Naive thymus-derived CD8-positive, alpha-beta T cell (primary cell): ENCODE data around the gene CCDC88C. TPM values are rescaled to one million over a fixed set of nuclear protein-coding genes. Genes with fewer than 3 reads are reported as not detected.
A peak's percentile ranks its signal among the peaks of the same experiment; 100 is the strongest.

ENCODE experiments used
- ATAC-seq, 2 donors: fragments of 150-1000 bp; cut with Tn5 transposase in 1 of 2; sonication (Bioruptor Pico), chemical (Tn5 transposase) in 1 of 2; 1 replicate in 1 of 2; 2 replicates in 1 of 2; pipeline ENCODE4 v1.10.0; 2021; ENCODE audit warnings: mild to moderate bottlenecking in 2 of 2, moderate library complexity in 2 of 2
- POLR2A ChIA-PET: fragments of 350-600 bp; sonication (Branson Sonifier 250); formaldehyde crosslinking; loops from one replicate; lab custom pipeline; 2021; ENCODE audit warnings: antibody characterized with exemption; lab: Charles Lee
- DNase-seq, 10 donors: peaks; one replicate each; pipeline versions ENCODE4 v3.0.0 to v3.0.0-alpha.2; 2020 to 2022
- H3K27ac Mint-ChIP-seq, 10 donors: one replicate each; pipeline ENCODE4 v1.8.0; 2020 to 2022; ENCODE audit warnings: mild to moderate bottlenecking in 10 of 10, mixed read lengths in 10 of 10, moderate library complexity in 4 of 10, inconsistent platforms in 1 of 10
- H3K27me3 Mint-ChIP-seq, 5 donors: one replicate each; pipeline ENCODE4 v1.8.0; 2021 to 2022; ENCODE audit warnings: mixed read lengths in 5 of 5
- H3K36me3 Mint-ChIP-seq, 3 donors: one replicate each; pipeline ENCODE4 v1.8.0; 2020 to 2022; ENCODE audit warnings: mixed read lengths in 3 of 3, mild to moderate bottlenecking in 2 of 3, inconsistent platforms in 1 of 3
- H3K4me1 Mint-ChIP-seq, 4 donors: one replicate each; pipeline ENCODE4 v1.8.0; 2021 to 2022; ENCODE audit warnings: mixed read lengths in 4 of 4
- H3K4me3 Mint-ChIP-seq, 10 donors: one replicate each; pipeline ENCODE4 v1.8.0; 2020 to 2022; ENCODE audit warnings: mild to moderate bottlenecking in 10 of 10, mixed read lengths in 10 of 10, moderate library complexity in 6 of 10, inconsistent platforms in 1 of 10
- H3K9me3 Mint-ChIP-seq, 9 donors: one replicate each; pipeline ENCODE4 v1.8.0; 2020 to 2022; ENCODE audit warnings: mixed read lengths in 9 of 9, mild to moderate bottlenecking in 3 of 9, inconsistent platforms in 1 of 9, moderate library complexity in 1 of 9
- polyA plus RNA-seq, 3 donors: library from polyadenylated mRNA; unstranded; fragments of 300-500 nt; fragmentation: Illumina TruSeq; gene quantifications; one replicate each; pipeline ENCODE4 v1.2.3, GENCODE V29; 2021
- total RNA-seq, 8 experiments: library from RNA in 2 of 8; stranded (reverse) in 2 of 8; gene quantifications; one replicate each; pipeline ENCODE4 v1.2.3 and lab custom pipeline; 2021 to 2026

The CCDC88C gene
- total and polyA plus RNA-seq, 5 experiments from 2014 or later = 23.4 to 322 (median 41.9) TPM

- DNase-seq = peak in 1 of 10 donors; percentile 28
- Mint-ChIP-seq H3K9me3 (peaks cover 0 to 4% (median 0%) of the 10 kb centered on the region in 9 donors), H3K4me1 (peaks cover 30 to 60% (median 45%) of the 10 kb centered on the region in 4 donors), H3K27me3 (peaks cover 0 to 2% (median 0%) of the 10 kb centered on the region in 5 donors), H3K36me3 (peaks cover 0 to 12% (median 2%) of the 10 kb centered on the region in 3 donors), H3K4me3 (peak overlapping the region; percentile 40 to 85 (median 72)), H3K27ac (peak overlapping the region in 9 of 10 donors; percentile 27 to 88 (median 70))
- peak; percentile 55 to 70 for ATAC-seq
- POLR2A ChIA-PET = interaction anchor here (0.5 to 3.4 kb wide), 10 partner anchors 9 to 151 kb away, joined by 3 to 15 read pairs (median 3); no protein-coding TSS in a partner anchor
These were observed 153.2 kb downstream of the CCDC88C start for GRCh38 chr14:91264151-91265150.

GRCh38 chr14:91263329-91263728 is 154.3 kb downstream of the CCDC88C start:
- peaks cover 0 to 4% (median 0%) of the 10 kb centered on the region in 9 donors for H3K9me3 Mint-ChIP-seq
- H3K36me3 Mint-ChIP-seq = peaks cover 0 to 5% (median 2%) of the 10 kb centered on the region in 3 donors
- H3K4me3 Mint-ChIP-seq = peak overlapping the region; percentile 40 to 85 (median 72)
- DNase-seq = no peak
- peaks cover 27 to 50% (median 43%) of the 10 kb centered on the region in 4 donors for H3K4me1 Mint-ChIP-seq
- H3K27me3 Mint-ChIP-seq = peaks cover 0 to 2% (median 0%) of the 10 kb centered on the region in 5 donors
- H3K27ac Mint-ChIP-seq = peak overlapping the region in 8 of 10 donors; percentile 31 to 70 (median 46)
- no peak for ATAC-seq
- POLR2A ChIA-PET = interaction anchor here (1.0 to 3.4 kb wide), 5 partner anchors 14 to 80 kb away, joined by 3 to 15 read pairs (median 3); no protein-coding TSS in a partner anchor

GRCh38 chr14:91261986-91262549 is 155.6 kb downstream of the CCDC88C start:
- ATAC-seq = no peak
- peaks cover 30 to 49% (median 43%) of the 10 kb centered on the region in 4 donors for H3K4me1 Mint-ChIP-seq
- DNase-seq = no peak
- peaks cover 0 to 4% (median 0%) of the 10 kb centered on the region in 9 donors for H3K9me3 Mint-ChIP-seq
- H3K27me3 Mint-ChIP-seq = peaks cover 0 to 2% (median 0%) of the 10 kb centered on the region in 5 donors
- H3K36me3 Mint-ChIP-seq = peaks cover 0 to 2% (median 0%) of the 10 kb centered on the region in 3 donors
- peak overlapping the region in 2 of 10 donors; percentile 18 to 38 for H3K4me3 Mint-ChIP-seq
- POLR2A ChIA-PET = interaction anchor here (0.6 to 2.4 kb wide), 7 partner anchors 10 to 440 kb away, joined by 3 to 23 read pairs (median 6); partner anchors contain the start of gene GPR68
- H3K27ac Mint-ChIP-seq = peak overlapping the region in 3 of 10 donors; percentile 25 to 66 (median 29)

- peak overlapping the region in 3 of 10 donors; percentile 15 to 55 (median 18) for H3K4me3 Mint-ChIP-seq
- POLR2A ChIA-PET = interaction anchor here (0.6 to 2.4 kb wide), 4 partner anchors 8 to 45 kb away, joined by 3 to 23 read pairs (median 3); partner anchors contain the start of gene GPR68
- peaks cover 0 to 2% (median 0%) of the 10 kb centered on the region in 5 donors for H3K27me3 Mint-ChIP-seq
- H3K4me1 Mint-ChIP-seq = peaks cover 30 to 58% (median 47%) of the 10 kb centered on the region in 4 donors
- DNase-seq (peak in 1 of 10 donors; percentile 18), ATAC-seq (peak; percentile 23 to 42)
- H3K36me3 Mint-ChIP-seq = peaks cover 0 to 2% (median 0%) of the 10 kb centered on the region in 3 donors
- H3K9me3 Mint-ChIP-seq = peaks cover 0 to 4% (median 0%) of the 10 kb centered on the region in 9 donors
- H3K27ac Mint-ChIP-seq = peak overlapping the region in 4 of 10 donors; percentile 3 to 78 (median 52)
These were observed 156.5 kb downstream of the CCDC88C start for GRCh38 chr14:91261115-91261514.

- H3K27ac Mint-ChIP-seq = peak overlapping the region in 2 of 10 donors; percentile 41 to 53
- POLR2A ChIA-PET = no interaction called here
- H3K4me3 Mint-ChIP-seq = no peak overlapping the region
- no peak for DNase-seq
- H3K9me3 Mint-ChIP-seq = peaks cover 0 to 4% (median 0%) of the 10 kb centered on the region in 9 donors
- ATAC-seq = no peak
- H3K4me1 Mint-ChIP-seq = peaks cover 29 to 61% (median 51%) of the 10 kb centered on the region in 4 donors
- peaks cover 0 to 2% (median 0%) of the 10 kb centered on the region in 3 donors for H3K36me3 Mint-ChIP-seq
- peaks cover 0 to 2% (median 0%) of the 10 kb centered on the region in 5 donors for H3K27me3 Mint-ChIP-seq
These were observed 158.7 kb downstream of the CCDC88C start for GRCh38 chr14:91258876-91259275.

- Mint-ChIP-seq H3K9me3 (peaks cover 0 to 4% (median 0%) of the 10 kb centered on the region in 9 donors), H3K27ac (peak overlapping the region in 1 of 10 donors; percentile 72), H3K4me1 (peaks cover 23 to 55% (median 46%) of the 10 kb centered on the region in 4 donors), H3K4me3 (no peak overlapping the region), H3K36me3 (peaks cover 0 to 2% (median 0%) of the 10 kb centered on the region in 3 donors), H3K27me3 (no peaks in the 10 kb centered on the region)
- POLR2A ChIA-PET = interaction anchor here (1.5 kb wide), 1 partner anchor 14 kb away, joined by 3 read pairs; the partner anchor contains the start of gene GPR68
- DNase-seq (no peak), ATAC-seq (no peak)
These were observed 159.5 kb downstream of the CCDC88C start for GRCh38 chr14:91258011-91258618.

GRCh38 chr14:91257328-91258010 is 160.2 kb downstream of the CCDC88C start:
- Mint-ChIP-seq H3K36me3 (peaks cover 0 to 2% (median 0%) of the 10 kb centered on the region in 3 donors), H3K4me1 (peaks cover 21 to 57% (median 48%) of the 10 kb centered on the region in 4 donors), H3K27me3 (no peaks in the 10 kb centered on the region), H3K4me3 (no peak overlapping the region), H3K27ac (peak overlapping the region in 2 of 10 donors; percentile 31 to 72), H3K9me3 (peaks cover 0 to 4% (median 0%) of the 10 kb centered on the region in 9 donors)
- POLR2A ChIA-PET = interaction anchor here (1.5 kb wide), 1 partner anchor 13 kb away, joined by 3 read pairs; the partner anchor contains the start of gene GPR68
- DNase-seq (no peak), ATAC-seq (no peak)

- no peaks in the 10 kb centered on the region for H3K27me3 Mint-ChIP-seq
- POLR2A ChIA-PET = interaction anchor here (3.0 kb wide), 1 partner anchor 12 kb away, joined by 17 read pairs; the partner anchor contains the start of gene GPR68
- peaks cover 23 to 65% (median 53%) of the 10 kb centered on the region in 4 donors for H3K4me1 Mint-ChIP-seq
- peak overlapping the region in 1 of 10 donors; percentile 7 for H3K4me3 Mint-ChIP-seq
- peaks cover 0 to 4% (median 0%) of the 10 kb centered on the region in 9 donors for H3K9me3 Mint-ChIP-seq
- peak overlapping the region in 1 of 10 donors; percentile 48 for H3K27ac Mint-ChIP-seq
- DNase-seq = no peak
- H3K36me3 Mint-ChIP-seq = peaks cover 0 to 2% (median 0%) of the 10 kb centered on the region in 3 donors
- ATAC-seq = no peak
These were observed 161.0 kb downstream of the CCDC88C start for GRCh38 chr14:91256661-91257060.

- no peaks in the 10 kb centered on the region for H3K36me3 Mint-ChIP-seq
- H3K27me3 Mint-ChIP-seq = no peaks in the 10 kb centered on the region
- peak overlapping the region in 9 of 10 donors; percentile 78 to 84 (median 83) for H3K4me3 Mint-ChIP-seq
- peak overlapping the region in 9 of 10 donors; percentile 41 to 87 (median 81) for H3K27ac Mint-ChIP-seq
- POLR2A ChIA-PET = interaction anchor here (0.9 to 3.0 kb wide), 2 partner anchors 9 to 10 kb away, joined by 3 to 17 read pairs; partner anchors contain the start of gene GPR68
- DNase-seq = no peak
- ATAC-seq = peak in 1 of 2 donors; percentile 4
- peaks cover 26 to 69% (median 60%) of the 10 kb centered on the region in 4 donors for H3K4me1 Mint-ChIP-seq
- no peaks in the 10 kb centered on the region for H3K9me3 Mint-ChIP-seq
These were observed 162.5 kb downstream of the CCDC88C start for GRCh38 chr14:91255026-91255695.

- no peaks in the 10 kb centered on the region for H3K9me3 Mint-ChIP-seq
- POLR2A ChIA-PET = interaction anchor here (0.5 to 3.0 kb wide), 3 partner anchors 9 to 231 kb away, joined by 3 to 17 read pairs (median 4); partner anchors contain the start of gene GPR68
These were observed 163.2 kb downstream of the CCDC88C start for GRCh38 chr14:91254461-91254860.

More at GRCh38 chr14:91254461-91254860, 163.2 kb downstream of the CCDC88C start:
- Mint-ChIP-seq H3K27me3 (no peaks in the 10 kb centered on the region), H3K36me3 (no peaks in the 10 kb centered on the region), H3K4me3 (peak overlapping the region; percentile 75 to 84 (median 82)), H3K27ac (peak overlapping the region; percentile 45 to 89 (median 84)), H3K4me1 (peaks cover 33 to 76% (median 67%) of the 10 kb centered on the region in 4 donors)
- ATAC-seq (peak; percentile 31 to 57), DNase-seq (peak in 3 of 10 donors; percentile 33 to 52 (median 45))
